Keratinocyte (primary cell): ENCODE measurements around the gene LAMA4. TPM values are rescaled to one million over a fixed set of nuclear protein-coding genes. Genes with fewer than 3 reads are reported as not detected.

Experiments
- DNase-seq: peaks from one replicate; pipeline ENCODE4 v3.0.0-alpha.2; 2011; ENCODE audit warnings: low read depth, missing footprints, low spot score
- FAIRE-seq: peaks from 2 replicates; lab custom pipeline; 2011; peaks lifted over from hg19 to GRCh38; lab: Jason Lieb, UNC
- H2AFZ ChIP-seq: 2 replicates; pipeline ENCODE4 v1.6.0; 2012; ENCODE audit warnings: low read length, control low read depth, inconsistent platforms; ENCODE audit not compliant: control insufficient read depth
- H3K27ac ChIP-seq: 2 replicates; pipeline ENCODE4 v1.5.1; 2011; ENCODE audit warnings: low read length; ENCODE audit not compliant: control insufficient read depth, insufficient read depth
- H3K27me3 ChIP-seq: 3 replicates; pipeline ENCODE4 v1.6.0; 2011; ENCODE audit warnings: low read length; ENCODE audit not compliant: control insufficient read depth, insufficient read depth; ENCODE audit errors: extremely low read depth
- H3K36me3 ChIP-seq, 2 experiments: 2 replicates in 1 of 2; 3 replicates in 1 of 2; pipeline ENCODE4 v1.5.1; 2011; ENCODE audit warnings: low read length in 2 of 2, mild to moderate bottlenecking in 1 of 2; ENCODE audit not compliant: control insufficient read depth in 2 of 2, insufficient read depth in 2 of 2; ENCODE audit errors: extremely low read depth in 1 of 2
- H3K4me1 ChIP-seq: 3 replicates; pipeline ENCODE4 v1.5.1; 2011; ENCODE audit warnings: low read length; ENCODE audit not compliant: control insufficient read depth, insufficient read depth; ENCODE audit errors: extremely low read depth
- H3K4me2 ChIP-seq: 3 replicates; pipeline ENCODE4 v1.6.0; 2011; ENCODE audit warnings: low read depth, low read length; ENCODE audit not compliant: control insufficient read depth, insufficient read depth; ENCODE audit errors: extremely low read depth
- H3K4me3 ChIP-seq, 3 experiments: fragments of 200-600 bp in 1 of 3; sonication (generic) in 1 of 3; 2 replicates in 2 of 3; 3 replicates in 1 of 3; pipeline ENCODE4 v1.5.1; 2011 to 2016; ENCODE audit warnings: low read length in 3 of 3, mild to moderate bottlenecking in 3 of 3, control low read depth in 2 of 3, inconsistent platforms in 1 of 3, low read depth in 1 of 3, mixed read lengths in 1 of 3, mixed run types in 1 of 3, moderate library complexity in 1 of 3; ENCODE audit not compliant: control insufficient read depth in 2 of 3, insufficient read depth in 2 of 3; ENCODE audit errors: extremely low read depth in 1 of 3
- H3K79me2 ChIP-seq: 2 replicates; pipeline ENCODE4 v1.6.0; 2012; ENCODE audit warnings: low read length; ENCODE audit not compliant: control insufficient read depth, insufficient read depth
- H3K9ac ChIP-seq: 3 replicates; pipeline ENCODE4 v1.6.0; 2011; ENCODE audit warnings: low read length; ENCODE audit not compliant: control insufficient read depth, insufficient read depth; ENCODE audit errors: extremely low read depth
- H3K9me1 ChIP-seq: 3 replicates; pipeline ENCODE4 v1.6.0; 2011; ENCODE audit warnings: low read length; ENCODE audit not compliant: control insufficient read depth, insufficient read depth; ENCODE audit errors: extremely low read depth
- H3K9me3 ChIP-seq: 2 replicates; pipeline ENCODE4 v1.5.1; 2012; ENCODE audit warnings: low read depth, low read length; ENCODE audit not compliant: control insufficient read depth
- H4K20me1 ChIP-seq: 3 replicates; pipeline ENCODE4 v1.6.0; 2011; ENCODE audit warnings: low read length; ENCODE audit not compliant: control insufficient read depth, insufficient read depth; ENCODE audit errors: extremely low read depth
- CTCF ChIP-seq, 3 experiments: IDR thresholded peaks in 1 of 3; conservative IDR thresholded peaks in 1 of 3; optimal IDR thresholded peaks in 1 of 3; 2 replicates in 2 of 3; 3 replicates in 1 of 3; pipeline versions ENCODE3 to v1.5.1; 2011; ENCODE audit warnings: low read length in 3 of 3, mild to moderate bottlenecking in 3 of 3, moderate library complexity in 2 of 3, control low read depth in 1 of 3, inconsistent platforms in 1 of 3; ENCODE audit not compliant: insufficient read depth in 2 of 3; ENCODE audit errors: extremely low read depth in 1 of 3
- EZH2 ChIP-seq: IDR thresholded peaks from one replicate; pipeline ENCODE4 v1.6.1; 2012; ENCODE audit warnings: inconsistent platforms, mild to moderate bottlenecking, low read length, moderate library complexity
- dilution Hi-C: fragments of 300-500 bp; cut with MboI; formaldehyde crosslinking; loops from one replicate; pipeline ENCODE4 v1.7.0; 2020; ENCODE audit warnings: low sequenced_read_pairs; ENCODE audit not compliant: extremely low pct_ligation_motif_present
- polyA plus RNA-seq, 5 experiments: library from polyadenylated mRNA; depleted of rRNA in 3 of 5; stranded (reverse) in 3 of 5; stranded (forward) in 1 of 5; unstranded in 1 of 5; fragments of >200 nt; gene quantifications; 1 replicate in 1 of 5; 2 replicates in 3 of 5; 3 replicates in 1 of 5; pipeline versions ENCODE4 v1.2.1 to v1.2.3, GENCODE V29; 2011 to 2012; ENCODE audit warnings: missing spikeins in 2 of 5, low read depth in 1 of 5, low replicate concordance in 1 of 5

The LAMA4 gene
- polyA plus RNA-seq, 1 donor (not counting 4 experiments of a cell fraction or from before 2014, with no cell fraction given), result 0.12 TPM

DNA sequence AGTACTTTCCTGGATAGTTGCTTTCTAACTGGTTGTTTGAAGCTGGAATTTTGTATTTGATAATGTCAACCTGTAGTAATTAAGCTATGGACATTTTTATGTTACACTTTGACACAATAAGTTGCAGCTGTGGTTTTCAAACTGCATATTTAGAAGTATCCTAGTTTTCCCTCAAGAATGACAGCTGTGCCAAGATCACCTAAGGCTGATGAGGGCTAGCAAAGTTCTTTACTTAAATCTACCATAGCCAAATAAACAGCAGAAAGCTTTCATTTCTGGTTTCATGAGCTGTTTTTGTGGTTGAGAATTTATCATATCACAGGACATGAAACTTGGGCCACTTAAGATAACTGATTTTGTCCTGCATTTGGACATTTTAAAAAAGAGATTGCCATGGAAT lies 136.3 kb downstream of the LAMA4 start:
- H3K36me3 ChIP-seq, result no peaks in the 10 kb centered on the region
- H3K79me2 ChIP-seq, result no peaks in the 10 kb centered on the region
- no peak overlapping the region for H3K27ac ChIP-seq
- FAIRE-seq (no peak), DNase-seq (no peak)
- dilution Hi-C loops, result no loop called here
- H3K9me1 ChIP-seq, result no peaks in the 10 kb centered on the region
- H3K9me3 ChIP-seq, result no peaks in the 10 kb centered on the region
- no peak overlapping the region for H3K4me3 ChIP-seq
- TF ChIP-seq CTCF (optimal IDR thresholded peaks at IDR 0.05 in 1 of 3, IDR thresholded peaks at IDR 0.05 in 1 of 3, conservative IDR thresholded peaks at IDR 0.05 in 1 of 3; ENCODE audit: extremely low read depth in 1 of 3, insufficient read depth in 2 of 3, low read length in 3 of 3), result no peak
- no peak for TF ChIP-seq EZH2
- H4K20me1 ChIP-seq, result no peaks in the 10 kb centered on the region
- no peak overlapping the region for H3K9ac ChIP-seq
- H3K27me3 ChIP-seq, result no peaks in the 10 kb centered on the region
- H3K4me2 ChIP-seq, result no peak overlapping the region
- H3K4me1 ChIP-seq, result peaks cover 10% of the 10 kb centered on the region
- H2AFZ ChIP-seq, result peak overlapping the region; percentile 72

- no peak overlapping the region for H3K27ac ChIP-seq
- FAIRE-seq, result peak; percentile 95
Measured at GRCh38 chr6:112117554-112117953, 136.8 kb downstream of the LAMA4 start.

More at GRCh38 chr6:112117554-112117953, 136.8 kb downstream of the LAMA4 start:
- Histone ChIP-seq H3K9ac (no peak overlapping the region), H3K4me3 (no peak overlapping the region), H3K9me1 (no peaks in the 10 kb centered on the region), H4K20me1 (no peaks in the 10 kb centered on the region), H2AFZ (peak overlapping the region; percentile 72), H3K36me3 (no peaks in the 10 kb centered on the region), H3K9me3 (no peaks in the 10 kb centered on the region), H3K27me3 (no peaks in the 10 kb centered on the region), H3K4me2 (peak overlapping the region; percentile 12), H3K79me2 (no peaks in the 10 kb centered on the region), H3K4me1 (peaks cover 10% of the 10 kb centered on the region)
- no peak for DNase-seq
- TF ChIP-seq CTCF (optimal IDR thresholded peaks at IDR 0.05 in 1 of 3, IDR thresholded peaks at IDR 0.05 in 1 of 3, conservative IDR thresholded peaks at IDR 0.05 in 1 of 3; ENCODE audit: extremely low read depth in 1 of 3, insufficient read depth in 2 of 3, low read length in 3 of 3) (no peak), EZH2 (no peak)
- dilution Hi-C loops, result no loop called here
